ENCODE results near the gene GPR45.
A peak's percentile ranks its signal among the peaks of the same experiment; 100 is the strongest.
"Not testable (repeated sequence)": the region's sequence is repeated elsewhere in the genome, so short reads cannot be mapped to it uniquely, and the experiment has no call there.

The GPR45 gene, protein sequence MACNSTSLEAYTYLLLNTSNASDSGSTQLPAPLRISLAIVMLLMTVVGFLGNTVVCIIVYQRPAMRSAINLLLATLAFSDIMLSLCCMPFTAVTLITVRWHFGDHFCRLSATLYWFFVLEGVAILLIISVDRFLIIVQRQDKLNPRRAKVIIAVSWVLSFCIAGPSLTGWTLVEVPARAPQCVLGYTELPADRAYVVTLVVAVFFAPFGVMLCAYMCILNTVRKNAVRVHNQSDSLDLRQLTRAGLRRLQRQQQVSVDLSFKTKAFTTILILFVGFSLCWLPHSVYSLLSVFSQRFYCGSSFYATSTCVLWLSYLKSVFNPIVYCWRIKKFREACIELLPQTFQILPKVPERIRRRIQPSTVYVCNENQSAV

DNA sequence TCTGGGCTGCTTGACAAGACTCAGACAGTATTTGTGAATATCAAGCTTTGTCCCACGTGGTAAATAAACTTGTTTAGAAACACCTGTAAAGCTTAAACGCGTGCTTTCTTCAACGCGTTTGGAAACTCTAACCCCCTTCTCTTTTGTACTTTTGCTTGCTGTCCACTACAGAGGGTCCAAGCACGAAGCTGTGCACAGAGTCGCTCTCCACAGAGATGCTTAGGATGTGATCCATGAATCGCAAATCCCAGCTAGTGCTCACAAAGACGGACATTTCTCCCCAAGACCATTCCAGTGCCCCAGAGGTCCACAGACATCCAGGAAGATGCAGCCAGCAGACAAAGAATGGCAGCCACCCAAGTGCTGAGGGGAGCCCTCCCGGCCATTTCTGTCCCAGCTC, at the start of gene GPR45:
Gene GPR45, plus strand, starts transcription at position 301 of the 400 bp plus-strand sequence. CDS start 116 bp downstream, outside the sequence.
- no peak for DNase-seq (ENCODE audit: low spot score)

DNA sequence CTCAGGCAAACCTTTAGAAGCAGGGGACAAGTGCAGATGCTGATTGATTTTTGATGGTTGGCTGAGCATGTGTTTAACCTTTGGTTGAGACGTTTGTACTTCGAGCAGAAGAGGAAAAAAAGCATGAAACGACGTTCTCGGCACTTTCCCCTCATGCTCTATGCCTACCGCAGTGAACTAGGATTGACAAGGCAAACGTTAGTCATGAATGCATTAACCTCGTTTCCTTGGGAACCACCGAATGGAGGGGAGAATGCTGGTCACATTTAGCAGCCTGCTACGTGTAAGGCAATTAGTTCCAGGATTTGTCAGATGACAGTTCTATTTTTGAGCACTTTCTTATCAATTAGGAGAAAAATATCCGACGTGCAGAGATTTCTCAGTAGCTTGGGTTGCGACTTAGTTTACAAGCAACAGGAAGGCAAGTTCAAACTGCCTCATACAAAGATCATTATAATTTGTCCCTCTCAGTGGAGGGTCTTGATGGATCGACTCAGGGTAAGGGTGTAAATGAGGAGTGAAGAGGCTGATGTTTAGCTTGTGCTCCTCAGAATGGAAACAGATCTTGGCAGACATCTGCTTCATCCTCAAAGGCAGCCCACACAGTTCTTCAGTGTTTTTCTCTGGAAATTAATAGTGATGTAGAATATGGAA, 47.4 kb upstream of the GPR45 start:
- DNase-seq (ENCODE audit: low spot score), result no peak

DNA sequence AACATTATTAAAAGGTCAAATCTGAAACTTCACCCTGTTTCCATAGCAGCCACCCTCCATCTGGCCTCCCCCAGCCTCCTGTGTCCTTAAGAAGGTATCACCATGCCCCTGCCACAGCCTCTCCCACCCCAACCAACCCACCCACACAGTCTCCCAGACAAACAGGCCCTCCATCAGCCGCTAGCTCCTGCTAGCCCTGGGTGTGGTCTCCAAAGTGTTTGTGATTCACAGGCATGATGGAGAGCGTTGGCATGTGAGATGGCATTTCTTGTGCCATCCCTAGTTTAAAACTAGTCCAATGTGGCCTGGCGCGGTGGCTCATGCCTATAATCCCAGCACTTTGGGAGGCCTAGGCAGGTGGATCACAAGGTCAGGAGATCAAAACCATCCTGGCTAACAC, 44.9 kb upstream of the GPR45 start:
- DNase-seq (ENCODE audit: low spot score), result no peak

GRCh38 chr2:105215586-105216192, 25.9 kb upstream of the GPR45 start:
- no peak for DNase-seq (ENCODE audit: low spot score)

DNA sequence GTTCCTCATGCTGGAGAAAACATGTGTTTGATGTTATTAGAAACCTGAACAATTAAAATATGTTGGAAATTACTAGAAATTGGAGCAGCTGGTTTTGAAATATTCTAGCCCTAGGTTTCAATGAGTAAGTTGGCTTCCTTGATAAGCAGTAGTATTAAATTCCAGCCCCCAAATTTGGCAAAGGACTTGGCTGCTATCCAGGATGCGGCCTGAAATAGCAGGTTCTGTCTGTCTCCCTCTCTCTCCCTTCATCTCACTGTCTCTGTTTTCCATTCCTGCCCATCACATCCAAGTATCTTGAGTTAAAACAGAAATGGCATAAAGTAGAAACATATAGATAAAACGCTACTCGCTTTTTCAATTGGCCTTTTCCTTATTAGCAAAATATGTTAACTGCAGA, 20.9 kb upstream of the GPR45 start:
- no peak for DNase-seq (ENCODE audit: low spot score)

DNA sequence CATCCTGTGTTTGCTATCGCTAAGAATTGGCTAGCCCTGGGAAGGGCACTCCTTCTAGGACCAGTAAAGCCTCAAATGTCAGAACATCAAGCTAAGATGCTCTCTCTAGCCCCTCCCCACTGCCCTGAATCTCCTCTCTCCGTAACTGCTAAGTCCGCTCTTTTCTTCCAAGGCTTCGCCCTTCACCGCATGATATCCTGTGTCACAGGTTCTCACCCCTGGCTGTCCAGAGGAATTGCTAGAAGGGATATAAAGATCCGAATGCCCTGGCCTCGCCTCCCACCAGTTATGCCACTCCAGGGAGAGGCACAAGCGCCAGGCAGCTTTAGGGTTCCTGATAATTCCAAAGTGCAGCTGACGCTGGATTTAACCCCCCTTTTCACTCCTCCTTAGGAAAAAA, 17.1 kb upstream of the GPR45 start:
- no peak for DNase-seq (ENCODE audit: low spot score)

DNA sequence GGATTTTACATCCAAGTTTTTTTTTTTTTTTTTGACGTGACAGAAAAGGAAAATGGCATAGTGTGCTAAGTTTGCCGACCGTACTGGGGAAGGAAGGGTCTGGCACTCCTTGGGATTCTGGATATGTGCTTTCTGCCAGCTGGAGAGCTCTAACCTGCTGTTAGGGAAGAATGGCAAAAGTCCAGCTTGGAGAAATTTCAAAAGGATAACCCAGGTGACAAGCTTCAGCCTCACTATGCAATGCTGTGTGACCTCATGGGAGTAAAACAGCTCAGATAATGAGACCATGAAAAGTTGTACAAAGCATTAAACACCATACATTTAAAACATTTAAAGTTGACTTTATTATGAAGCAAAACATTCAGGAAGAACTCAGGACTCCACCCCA, 10.3 kb upstream of the GPR45 start:
- no peak for DNase-seq (ENCODE audit: low spot score)

GRCh38 chr2:105235388-105236059, 6.0 kb upstream of the GPR45 start:
- DNase-seq (ENCODE audit: low spot score), result peak; percentile 63

DNA sequence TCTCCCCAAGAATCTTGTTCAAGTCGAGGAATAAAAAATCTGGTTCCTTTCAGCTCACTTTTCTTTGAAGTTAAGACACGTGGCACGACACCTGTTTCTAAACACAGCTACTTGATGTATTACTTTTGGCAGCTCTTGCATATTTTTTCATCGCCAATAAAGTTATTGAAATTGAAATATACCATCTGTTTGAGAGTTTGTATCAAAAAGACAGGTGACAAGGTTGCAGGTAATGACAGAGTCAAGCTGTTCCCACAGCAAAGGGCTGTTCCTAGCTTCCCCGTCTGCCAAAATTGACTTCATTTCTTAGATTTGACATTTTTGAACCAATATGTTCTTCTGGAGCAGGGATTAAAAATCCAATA, 5.5 kb upstream of the GPR45 start:
- DNase-seq (ENCODE audit: low spot score), result no peak

- no peak for DNase-seq (ENCODE audit: low spot score)
Measured at GRCh38 chr2:105237045-105237765, 4.3 kb upstream of the GPR45 start.

GRCh38 chr2:105238664-105239240, 2.8 kb upstream of the GPR45 start:
- DNase-seq (ENCODE audit: low spot score), result no peak

DNA sequence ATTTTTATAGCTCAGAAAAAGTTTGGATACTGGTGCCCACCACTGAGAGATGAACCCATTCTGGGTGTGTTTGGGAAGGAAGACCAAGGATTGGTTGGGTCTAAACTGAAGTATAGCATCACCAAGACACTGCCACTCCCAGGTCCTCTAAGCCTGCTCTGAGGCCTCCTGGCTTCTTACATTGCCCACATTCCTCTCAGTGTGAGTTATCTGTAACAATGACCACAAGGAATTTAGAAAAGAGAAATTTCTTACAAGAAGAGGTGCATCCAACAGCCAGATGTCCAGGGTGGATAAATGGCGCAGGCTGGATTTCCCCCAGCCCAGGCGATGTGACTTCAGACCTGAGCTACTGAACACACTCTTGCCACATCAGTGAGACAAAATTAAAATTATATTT, 1.6 kb upstream of the GPR45 start:
- no peak for DNase-seq (ENCODE audit: low spot score)

DNA sequence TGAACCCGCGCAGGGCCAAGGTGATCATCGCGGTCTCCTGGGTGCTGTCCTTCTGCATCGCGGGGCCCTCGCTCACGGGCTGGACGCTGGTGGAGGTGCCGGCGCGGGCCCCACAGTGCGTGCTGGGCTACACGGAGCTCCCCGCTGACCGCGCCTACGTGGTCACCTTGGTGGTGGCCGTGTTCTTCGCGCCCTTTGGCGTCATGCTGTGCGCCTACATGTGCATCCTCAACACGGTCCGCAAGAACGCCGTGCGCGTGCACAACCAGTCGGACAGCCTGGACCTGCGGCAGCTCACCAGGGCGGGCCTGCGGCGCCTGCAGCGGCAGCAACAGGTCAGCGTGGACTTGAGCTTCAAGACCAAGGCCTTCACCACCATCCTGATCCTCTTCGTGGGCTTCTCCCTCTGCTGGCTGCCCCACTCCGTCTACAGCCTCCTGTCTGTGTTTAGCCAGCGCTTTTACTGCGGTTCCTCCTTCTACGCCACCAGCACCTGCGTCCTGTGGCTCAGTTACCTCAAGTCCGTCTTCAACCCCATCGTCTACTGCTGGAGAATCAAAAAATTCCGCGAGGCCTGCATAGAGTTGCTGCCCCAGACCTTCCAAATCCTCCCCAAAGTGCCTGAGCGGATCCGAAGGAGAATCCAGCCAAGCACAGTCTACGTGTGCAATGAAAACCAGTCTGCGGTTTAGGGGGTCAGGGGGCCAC, 897 bp downstream of the GPR45 start:
- no peak for DNase-seq (ENCODE audit: low spot score)

DNA sequence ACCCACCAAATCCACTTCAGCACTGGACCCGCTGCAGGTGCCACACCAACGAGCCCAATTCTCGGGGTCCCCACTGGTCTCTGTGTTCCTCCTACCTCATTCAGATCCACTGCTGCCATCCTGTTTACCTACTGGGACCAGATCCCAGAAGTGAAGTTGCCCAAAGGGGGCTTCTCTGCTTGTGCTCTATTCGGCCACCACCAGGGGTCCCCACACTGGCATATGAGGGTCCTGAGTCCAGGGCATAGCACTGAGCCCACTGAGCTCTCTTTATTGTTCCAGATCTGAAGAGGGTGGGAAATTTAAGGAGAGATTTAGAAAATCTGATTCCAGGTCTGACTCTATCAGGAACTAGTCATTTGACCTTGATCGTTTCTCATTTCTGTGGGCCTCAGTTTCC, 2.4 kb downstream of the GPR45 start:
- no peak for DNase-seq (ENCODE audit: low spot score)

DNA sequence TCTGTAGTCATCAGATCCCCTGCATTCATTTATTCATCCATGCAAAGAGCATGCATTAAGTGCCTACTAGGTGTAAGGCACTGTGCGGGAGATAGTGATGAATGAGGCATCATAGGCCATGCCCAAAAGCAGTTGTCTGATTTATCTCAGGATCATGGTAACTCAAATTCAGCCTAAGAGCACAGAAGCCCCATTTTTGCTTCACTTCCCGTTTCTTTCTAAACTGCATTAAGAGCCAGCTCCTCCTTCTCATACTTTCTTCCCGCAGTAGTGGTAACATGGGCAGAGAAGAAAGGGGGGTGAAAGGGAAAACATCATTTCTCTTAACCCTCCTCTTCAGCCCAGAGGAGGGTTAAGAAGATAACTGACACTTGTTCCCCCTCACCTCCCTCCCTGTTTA, 2.9 kb downstream of the GPR45 start:
- DNase-seq (ENCODE audit: low spot score), result no peak

GRCh38 chr2:105248316-105249070, 7.0 kb downstream of the GPR45 start:
- DNase-seq (ENCODE audit: low spot score), result no peak

DNA sequence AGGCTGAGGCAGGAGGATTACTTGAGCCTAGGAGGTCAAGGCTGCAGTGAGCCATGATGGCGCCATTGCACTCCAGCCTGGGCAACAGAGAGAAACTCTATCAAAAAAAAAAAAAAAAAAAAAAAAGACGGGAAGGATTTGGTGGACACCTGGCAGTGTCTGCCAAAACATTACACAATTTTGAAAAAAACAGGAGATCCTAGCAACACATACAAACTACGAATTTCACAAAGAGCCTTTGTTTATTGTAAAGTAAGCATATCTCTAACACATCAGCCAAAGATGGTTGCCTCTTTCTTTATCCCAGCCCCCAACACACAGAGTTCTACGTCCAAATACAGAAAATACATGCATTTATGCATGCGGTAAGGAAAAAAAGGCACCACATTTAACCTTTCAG, 7.6 kb downstream of the GPR45 start:
- no peak for DNase-seq (ENCODE audit: low spot score)

DNA sequence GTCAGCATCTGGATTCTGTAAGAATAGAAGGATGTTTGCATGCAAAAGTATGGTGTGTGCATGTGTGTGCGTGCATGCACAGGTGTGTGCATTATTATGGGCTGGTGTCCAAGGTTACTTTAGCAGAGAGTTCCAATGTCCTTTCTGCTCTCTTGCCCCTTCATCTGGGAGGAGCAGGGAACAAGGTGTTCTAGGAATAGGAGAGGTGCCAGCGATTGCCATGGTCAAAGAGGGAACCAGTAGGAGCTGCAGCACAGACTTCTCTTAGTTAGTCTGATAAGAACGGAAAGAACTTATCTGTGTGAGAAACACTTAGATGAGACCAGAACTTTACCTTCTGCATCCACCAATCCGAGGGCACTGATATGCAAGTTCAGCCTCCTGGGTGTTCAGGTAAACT, 8.3 kb downstream of the GPR45 start:
- DNase-seq (ENCODE audit: low spot score), result no peak

GRCh38 chr2:105251016-105251648, 9.6 kb downstream of the GPR45 start:
- DNase-seq (ENCODE audit: low spot score), result not testable (repeated sequence)

- no peak for DNase-seq (ENCODE audit: low spot score)
Measured at GRCh38 chr2:105252271-105252670, 10.7 kb downstream of the GPR45 start.

Measured in globus pallidus (tissue), 1 donor.